GM20000 (cell line): ENCODE data around the gene CDK19.
A peak's percentile ranks its signal among the peaks of the same experiment; 100 is the strongest.

ENCODE experiments used
- DNase-seq: peaks from one replicate; pipeline ENCODE4 v3.0.0; 2012; ENCODE audit warnings: low spot score
- TF ChIP-seq, protein P1 (sequence below): IDR thresholded peaks from 2 replicates; pipeline ENCODE4 v1.5.1; 2012; ENCODE audit warnings: mild to moderate bottlenecking, control low read depth; ENCODE audit errors: extremely low read depth, missing control alignments

CDK19 gene

DNA sequence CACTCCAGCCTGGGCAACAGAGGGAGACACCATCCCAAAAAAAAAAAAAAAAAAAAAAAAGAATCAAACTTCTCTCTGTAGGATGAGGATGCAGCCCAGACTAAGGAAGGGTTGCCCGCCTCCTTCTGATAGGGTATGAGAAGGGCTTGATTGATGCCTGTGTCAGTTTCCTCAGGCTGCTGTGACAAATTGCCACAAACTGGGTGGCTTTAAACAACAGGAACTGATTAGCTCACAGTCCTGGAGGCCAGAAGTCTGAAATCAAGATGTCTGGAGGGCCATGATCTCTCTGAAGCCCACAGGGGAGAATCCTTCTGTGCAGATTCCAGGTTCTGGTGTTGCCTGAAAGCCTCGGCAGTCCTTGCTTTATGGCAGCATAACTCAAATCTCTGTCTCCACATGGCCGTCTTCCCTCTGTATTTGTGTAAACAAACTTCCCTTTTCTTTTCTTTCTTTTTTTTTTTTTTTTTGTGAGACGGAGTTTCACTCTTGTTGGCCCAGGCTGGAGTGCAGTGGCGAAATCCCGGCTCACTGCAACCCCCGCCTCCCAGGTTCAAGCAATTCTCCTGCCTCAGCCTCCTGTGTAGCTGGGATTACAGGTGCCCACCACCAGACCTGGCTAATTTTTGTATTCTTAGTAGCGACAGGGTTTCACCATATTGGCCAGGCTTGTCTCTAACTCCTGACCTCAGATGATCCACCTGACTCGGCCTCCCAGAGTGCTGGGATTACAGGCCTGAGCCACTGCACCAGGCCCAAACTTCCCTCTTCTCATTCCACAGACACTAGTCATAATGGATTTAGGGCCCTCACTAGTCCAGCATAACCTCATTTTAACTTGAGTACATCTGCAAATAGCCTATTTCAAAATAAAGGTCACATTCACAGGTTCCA is 11.2 kb upstream of the CDK19 start:
- no peak for DNase-seq
- TF ChIP-seq, protein P1, sequence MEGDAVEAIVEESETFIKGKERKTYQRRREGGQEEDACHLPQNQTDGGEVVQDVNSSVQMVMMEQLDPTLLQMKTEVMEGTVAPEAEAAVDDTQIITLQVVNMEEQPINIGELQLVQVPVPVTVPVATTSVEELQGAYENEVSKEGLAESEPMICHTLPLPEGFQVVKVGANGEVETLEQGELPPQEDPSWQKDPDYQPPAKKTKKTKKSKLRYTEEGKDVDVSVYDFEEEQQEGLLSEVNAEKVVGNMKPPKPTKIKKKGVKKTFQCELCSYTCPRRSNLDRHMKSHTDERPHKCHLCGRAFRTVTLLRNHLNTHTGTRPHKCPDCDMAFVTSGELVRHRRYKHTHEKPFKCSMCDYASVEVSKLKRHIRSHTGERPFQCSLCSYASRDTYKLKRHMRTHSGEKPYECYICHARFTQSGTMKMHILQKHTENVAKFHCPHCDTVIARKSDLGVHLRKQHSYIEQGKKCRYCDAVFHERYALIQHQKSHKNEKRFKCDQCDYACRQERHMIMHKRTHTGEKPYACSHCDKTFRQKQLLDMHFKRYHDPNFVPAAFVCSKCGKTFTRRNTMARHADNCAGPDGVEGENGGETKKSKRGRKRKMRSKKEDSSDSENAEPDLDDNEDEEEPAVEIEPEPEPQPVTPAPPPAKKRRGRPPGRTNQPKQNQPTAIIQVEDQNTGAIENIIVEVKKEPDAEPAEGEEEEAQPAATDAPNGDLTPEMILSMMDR: no peak

DNA sequence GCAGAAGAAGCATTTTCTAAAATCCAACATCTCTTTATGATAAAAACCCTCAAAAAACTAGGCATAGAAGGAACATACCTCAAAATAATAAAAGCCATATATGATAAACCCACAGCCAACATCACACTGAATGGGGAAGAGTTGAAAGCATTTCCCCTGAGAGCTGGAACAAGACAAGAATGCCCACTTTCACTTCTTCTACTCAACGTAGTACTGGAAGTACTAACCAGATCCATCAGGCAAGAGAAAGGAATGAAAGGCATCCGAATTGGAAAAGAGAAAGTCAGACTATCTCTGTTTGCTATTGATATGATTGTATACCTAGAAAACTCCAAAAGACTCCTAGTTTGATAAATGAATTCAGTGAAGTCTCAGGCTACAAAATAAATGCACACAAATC is 7.9 kb upstream of the CDK19 start:
- TF ChIP-seq, protein P1: no peak
- no peak for DNase-seq

DNA sequence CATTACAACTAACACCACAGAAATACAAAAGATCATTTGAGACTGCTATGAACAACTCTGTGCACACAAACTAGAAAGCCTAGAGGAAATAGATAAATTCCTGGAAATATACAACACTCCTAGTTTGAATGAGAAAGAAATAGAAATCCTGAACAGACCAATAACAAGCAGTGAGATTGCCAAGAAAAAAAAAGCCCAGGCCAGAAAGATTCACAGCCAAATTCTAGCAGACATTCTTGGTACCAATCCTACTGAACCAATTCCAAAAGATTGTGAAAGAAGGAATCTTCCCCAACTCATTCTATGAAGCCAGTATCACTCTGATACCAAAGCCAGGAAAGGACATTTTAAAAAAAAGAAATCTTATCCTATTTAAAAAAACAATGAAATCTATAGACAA is 7.0 kb upstream of the CDK19 start:
- no peak for DNase-seq

DNA sequence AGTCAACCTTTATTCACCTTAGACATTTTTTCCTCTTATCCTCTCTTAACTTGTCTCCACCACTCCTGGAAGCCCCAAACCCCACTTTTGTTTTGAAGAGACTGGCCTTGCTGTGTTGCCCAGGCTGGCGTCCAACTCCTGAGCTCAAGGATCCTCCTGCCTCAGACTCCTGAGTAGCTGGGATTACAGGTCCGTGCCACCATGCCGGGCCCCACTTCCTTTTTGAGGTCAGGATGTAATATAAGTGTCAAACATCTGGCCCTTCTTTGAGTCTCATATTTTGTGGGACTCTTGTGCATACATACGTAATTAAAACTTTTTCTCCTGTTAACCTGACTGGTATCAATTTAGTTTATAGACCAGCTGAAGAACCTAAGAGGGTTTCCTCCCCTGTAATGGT is 1.4 kb upstream of the CDK19 start:
- TF ChIP-seq, protein P1: no peak
- no peak for DNase-seq

More for the DNA sequence above, 7.0 kb upstream of the CDK19 start:
- TF ChIP-seq, protein P1: no peak

DNA sequence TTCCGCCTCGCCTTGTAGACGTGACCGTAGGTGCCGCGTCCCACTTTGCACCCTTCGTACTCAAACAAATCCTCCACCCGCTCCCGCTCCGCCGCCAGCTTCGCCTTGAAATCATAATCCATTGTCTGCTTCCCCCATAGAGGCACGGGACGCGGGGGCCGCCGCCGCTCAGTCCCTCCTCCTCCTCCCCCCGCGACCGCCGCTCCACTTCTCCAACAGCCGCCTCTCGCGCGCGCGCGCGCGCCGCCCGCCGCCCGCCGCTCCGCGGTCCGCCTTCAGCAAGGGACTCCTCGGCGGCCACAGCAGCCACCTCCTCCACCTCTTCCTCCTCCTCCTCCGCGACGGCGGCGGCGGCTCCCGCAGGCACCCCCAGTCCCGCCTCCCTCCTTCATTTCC is 256 bp downstream of the CDK19 start:
- DNase-seq: no peak
- TF ChIP-seq, protein P1: no peak

DNA sequence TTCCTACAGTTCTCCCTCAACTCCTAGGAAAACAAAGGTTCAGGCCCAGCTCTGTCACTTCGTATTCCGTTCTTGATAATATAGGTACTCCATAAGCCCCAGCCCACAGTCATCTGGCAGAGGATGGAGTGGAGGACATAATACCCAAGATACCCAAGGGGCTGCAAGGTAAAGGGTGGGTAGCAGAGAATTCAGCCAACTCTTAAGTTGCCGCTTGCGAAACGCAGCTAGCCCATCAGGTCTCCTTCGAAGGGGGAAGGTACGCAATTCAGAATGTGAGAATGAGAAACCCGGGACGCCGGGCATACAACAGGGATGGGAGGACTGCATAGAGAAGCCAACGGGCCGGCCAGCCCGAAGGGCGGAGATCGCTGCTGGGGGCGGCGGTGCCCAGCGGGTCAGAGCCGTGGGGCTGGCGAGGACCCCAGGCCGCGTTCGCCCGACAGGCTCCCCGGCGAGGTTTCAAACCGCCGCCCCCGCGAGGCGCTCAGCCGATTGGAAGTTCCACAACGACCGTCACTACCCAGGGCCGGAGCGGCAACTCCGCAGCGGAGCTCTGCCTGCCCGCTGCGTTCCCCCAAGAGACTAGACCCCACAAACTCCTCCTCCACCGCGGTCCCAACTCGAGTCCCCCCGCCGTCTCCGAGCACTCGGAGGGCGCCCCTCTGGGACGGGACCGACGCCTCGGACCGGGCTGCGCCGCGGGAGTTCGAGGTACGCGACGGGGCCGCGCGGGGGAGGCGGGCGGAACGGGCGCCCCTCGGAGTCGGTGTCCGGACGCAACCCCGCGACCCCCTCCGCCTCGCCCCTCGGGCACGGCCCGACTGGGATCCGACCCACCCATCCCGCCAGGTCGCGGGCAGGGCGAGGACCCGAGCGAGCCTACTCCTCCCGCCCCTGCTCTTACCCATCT is 911 bp downstream of the CDK19 start:
- TF ChIP-seq, protein P1: no peak
- peak; percentile 82 for DNase-seq

DNA sequence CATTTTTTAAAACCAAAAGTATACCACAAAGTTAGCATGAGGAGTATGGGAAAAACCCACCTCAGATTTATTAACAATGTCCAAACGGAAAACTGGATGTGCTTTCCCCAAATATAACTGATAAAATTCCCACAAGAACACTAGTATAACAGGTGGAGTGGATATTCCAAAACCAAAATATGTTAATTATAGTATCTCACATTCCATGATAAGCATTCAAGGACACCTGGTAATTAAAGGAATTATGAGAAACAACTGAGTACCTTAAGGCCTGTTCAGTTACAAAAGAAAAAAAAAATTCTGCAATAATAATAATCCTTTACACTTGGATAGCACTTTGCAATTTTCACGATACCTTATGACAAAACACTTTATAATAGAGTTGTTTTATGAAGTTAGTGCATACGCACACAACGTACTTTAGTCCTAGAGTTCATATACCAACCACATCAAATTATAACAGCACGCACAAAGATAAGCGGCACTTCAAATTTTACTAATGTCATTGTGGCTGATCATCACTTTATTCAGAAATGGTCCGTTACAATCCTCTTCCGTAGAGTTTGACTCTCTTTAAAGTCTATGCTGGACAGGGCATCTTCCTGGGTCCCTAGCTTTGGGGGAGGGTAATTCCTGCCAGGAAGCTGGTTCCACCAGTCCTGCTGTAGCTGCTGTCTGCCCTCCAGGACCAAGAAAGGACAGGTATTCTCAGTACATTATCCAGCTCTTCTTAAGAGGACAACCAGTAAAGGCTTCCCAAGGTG is 1.7 kb downstream of the CDK19 start:
- TF ChIP-seq, protein P1: no peak
- DNase-seq: no peak
